ENCODE data around the gene ADPRHL1. TPM values are rescaled to one million over a fixed set of nuclear protein-coding genes. Genes with fewer than 3 reads are reported as not detected.

Gene ADPRHL1
- total RNA-seq, 1 donor from 2014 or later, result 11.3 TPM

- peak overlapping the region in 1 of 2 donors; percentile 7 for H3K27ac ChIP-seq
- intact Hi-C loops (cut with DNase I), result no loop called here
Observed at GRCh38 chr13:113403255-113404104, 49.8 kb downstream of the ADPRHL1 start.

GRCh38 chr13:113402471-113403254 lies 50.6 kb downstream of the ADPRHL1 start:
- Histone ChIP-seq H3K4me3 (no peak overlapping the region), H3K27ac (peak overlapping the region in 1 of 2 donors; percentile 7), H3K27me3 (no peaks in the 10 kb centered on the region), H3K4me1 (peaks cover 6 to 11% of the 10 kb centered on the region in 2 donors), H3K9me3 (no peaks in the 10 kb centered on the region), H3K36me3 (peaks cover 14 to 15% of the 10 kb centered on the region in 2 donors)
- TF ChIP-seq CTCF (IDR thresholded peaks at IDR 0.05), result no peak
- intact Hi-C loops (cut with DNase I), result no loop called here
- DNase-seq (ENCODE audit: low spot score in 2 of 2), result peak in 1 of 2 donors; percentile 52

More at GRCh38 chr13:113403255-113404104, 49.8 kb downstream of the ADPRHL1 start:
- H3K9me3 ChIP-seq, result no peaks in the 10 kb centered on the region
- peaks cover 6 to 11% of the 10 kb centered on the region in 2 donors for H3K4me1 ChIP-seq
- TF ChIP-seq CTCF (IDR thresholded peaks at IDR 0.05), result no peak
- H3K27me3 ChIP-seq, result no peaks in the 10 kb centered on the region
- H3K4me3 ChIP-seq, result no peak overlapping the region
- DNase-seq (ENCODE audit: low spot score in 2 of 2), result peak in 1 of 2 donors; percentile 61
- peaks cover 14 to 17% of the 10 kb centered on the region in 2 donors for H3K36me3 ChIP-seq

GRCh38 chr13:113401452-113402415 lies 51.6 kb downstream of the ADPRHL1 start:
- intact Hi-C loops (cut with DNase I), result no loop called here
- no peak overlapping the region for H3K4me3 ChIP-seq

GRCh38 chr13:113400621-113401451 lies 52.5 kb downstream of the ADPRHL1 start:
- intact Hi-C loops (cut with DNase I), result no loop called here
- peaks cover 0 to 7% of the 10 kb centered on the region in 2 donors for H3K36me3 ChIP-seq
- DNase-seq (ENCODE audit: low spot score in 2 of 2), result peak in 1 of 2 donors; percentile 52
- TF ChIP-seq CTCF (IDR thresholded peaks at IDR 0.05), result no peak
- no peaks in the 10 kb centered on the region for H3K9me3 ChIP-seq
- H3K4me1 ChIP-seq, result peaks cover 6 to 11% of the 10 kb centered on the region in 2 donors
- peak overlapping the region; percentile 26 to 90 for H3K27ac ChIP-seq
- H3K4me3 ChIP-seq, result no peak overlapping the region
- H3K27me3 ChIP-seq, result no peaks in the 10 kb centered on the region

More at GRCh38 chr13:113401452-113402415, 51.6 kb downstream of the ADPRHL1 start:
- Histone ChIP-seq H3K36me3 (peaks cover 8 to 11% of the 10 kb centered on the region in 2 donors), H3K9me3 (no peaks in the 10 kb centered on the region), H3K27ac (peak overlapping the region; percentile 26 to 90), H3K4me1 (peaks cover 6 to 11% of the 10 kb centered on the region in 2 donors), H3K27me3 (no peaks in the 10 kb centered on the region)
- no peak for TF ChIP-seq CTCF (IDR thresholded peaks at IDR 0.05)
- DNase-seq (ENCODE audit: low spot score in 2 of 2), result peak in 1 of 2 donors; percentile 56
